GM04504 (cell line): Measurements from ENCODE around the gene PLD1.

Source experiments
- DNase-seq: peaks from one replicate; pipeline ENCODE4 v3.0.0-alpha.2; 2012; ENCODE audit warnings: low read depth

The PLD1 gene

DNA sequence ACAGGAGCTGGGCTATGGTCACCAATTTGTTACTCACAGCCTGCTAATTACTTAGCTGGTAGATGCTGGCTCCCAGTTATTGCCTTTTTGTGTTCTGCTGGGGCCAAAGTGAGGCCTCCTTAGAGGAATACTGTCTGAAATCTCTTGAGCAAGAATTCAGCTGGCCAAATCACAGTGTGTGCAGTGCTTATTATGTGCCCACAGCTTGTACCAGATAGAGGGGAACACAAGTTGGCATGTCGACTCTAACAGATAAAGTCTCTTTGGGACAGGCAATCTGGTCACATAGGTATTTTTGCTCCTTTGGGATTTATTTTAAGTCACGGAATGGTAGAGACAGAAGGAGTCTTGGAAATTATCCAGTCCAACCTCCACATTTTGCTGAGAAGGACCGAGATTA lies 26.6 kb upstream of the PLD1 start:
- DNase-seq = no peak

DNA sequence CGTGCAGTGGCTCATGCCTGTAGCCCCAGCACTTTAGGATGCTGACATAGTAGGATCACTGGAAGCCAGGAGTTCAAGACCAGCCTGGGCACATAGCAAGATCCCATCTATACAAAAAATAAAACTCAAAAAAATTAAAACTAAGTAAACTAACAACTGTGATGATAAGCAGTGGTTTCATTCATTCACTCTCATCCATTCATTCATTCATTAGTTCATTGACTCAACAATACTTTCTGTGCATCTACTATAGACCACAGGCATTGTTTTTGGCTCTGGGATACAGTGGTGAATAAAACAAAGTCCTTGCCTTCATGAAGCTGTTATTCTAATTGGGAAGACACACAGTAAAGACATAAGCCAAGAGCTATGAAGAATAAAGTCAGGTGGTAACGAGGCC lies 25.3 kb upstream of the PLD1 start:
- no peak for DNase-seq

- no peak for DNase-seq
Measured at GRCh38 chr3:171835116-171835515, 24.8 kb upstream of the PLD1 start.

DNA sequence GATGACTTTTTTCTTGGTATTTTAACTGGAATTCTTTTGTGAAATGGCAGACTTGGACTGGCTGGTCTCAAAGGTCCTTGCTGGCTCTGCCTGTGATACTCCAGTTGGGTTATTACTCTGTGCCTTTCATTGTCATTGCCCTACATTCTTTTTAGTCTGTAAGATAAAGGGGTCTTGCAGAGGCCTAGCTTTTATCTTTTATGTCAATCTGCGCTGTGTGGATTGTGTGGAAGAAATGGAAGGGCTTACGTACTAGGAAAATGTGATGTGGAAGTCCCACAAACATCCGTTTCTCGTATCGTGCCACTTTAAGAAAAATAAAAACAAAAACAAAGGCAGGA lies 24.1 kb upstream of the PLD1 start:
- DNase-seq = no peak

DNA sequence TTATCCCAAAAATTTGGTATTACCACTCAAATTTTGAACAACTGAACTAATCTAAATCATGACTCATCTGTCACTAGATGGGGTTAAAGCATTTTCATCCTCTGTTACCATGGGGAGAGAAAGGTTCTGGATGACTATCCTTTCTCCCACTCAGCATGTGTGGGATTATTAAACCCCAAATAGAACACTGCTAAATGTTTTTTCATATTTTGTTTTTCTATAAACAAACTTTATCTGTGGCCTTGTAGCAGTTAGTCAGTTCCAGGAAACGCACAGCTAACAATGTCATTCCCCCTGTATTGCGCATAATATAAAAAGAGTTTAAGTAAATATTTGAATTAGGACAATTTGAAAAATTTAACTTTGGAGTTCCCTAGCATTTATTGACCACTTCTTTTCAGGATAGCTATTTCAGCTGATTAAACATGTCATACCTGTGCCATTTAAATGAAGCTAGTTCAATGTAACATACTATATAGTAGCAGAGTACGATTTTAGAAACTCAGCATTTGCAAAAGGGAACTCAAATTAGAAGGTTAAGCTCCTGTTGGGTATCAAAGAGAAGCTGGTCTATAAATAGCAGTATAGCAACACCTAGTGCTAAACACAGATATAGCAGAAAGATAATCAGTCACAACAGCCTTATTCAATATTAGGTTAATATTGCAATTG lies 23.6 kb upstream of the PLD1 start:
- no peak for DNase-seq

DNA sequence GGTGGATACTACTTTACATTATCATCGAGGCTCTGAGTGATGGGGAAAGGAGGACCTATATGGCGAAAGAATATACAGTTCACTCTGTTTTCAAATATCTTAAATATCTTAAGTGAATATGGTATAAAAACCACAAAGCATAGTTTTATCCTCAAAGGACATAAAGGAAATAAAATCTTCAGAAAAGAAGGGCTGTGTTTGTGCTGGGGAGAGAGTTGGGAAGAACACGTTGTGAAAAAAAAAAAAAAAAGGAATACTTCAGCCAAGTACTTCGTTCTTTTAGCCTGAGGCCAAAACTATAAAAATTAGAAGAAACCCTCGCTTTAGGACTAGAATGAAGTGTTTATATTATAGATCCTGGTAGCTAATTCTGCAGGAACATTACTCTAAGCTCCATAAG lies 22.7 kb upstream of the PLD1 start:
- DNase-seq = no peak

- no peak for DNase-seq
Measured at GRCh38 chr3:171831936-171832335, 21.7 kb upstream of the PLD1 start.

GRCh38 chr3:171830518-171830875 lies 20.2 kb upstream of the PLD1 start:
- no peak for DNase-seq

DNA sequence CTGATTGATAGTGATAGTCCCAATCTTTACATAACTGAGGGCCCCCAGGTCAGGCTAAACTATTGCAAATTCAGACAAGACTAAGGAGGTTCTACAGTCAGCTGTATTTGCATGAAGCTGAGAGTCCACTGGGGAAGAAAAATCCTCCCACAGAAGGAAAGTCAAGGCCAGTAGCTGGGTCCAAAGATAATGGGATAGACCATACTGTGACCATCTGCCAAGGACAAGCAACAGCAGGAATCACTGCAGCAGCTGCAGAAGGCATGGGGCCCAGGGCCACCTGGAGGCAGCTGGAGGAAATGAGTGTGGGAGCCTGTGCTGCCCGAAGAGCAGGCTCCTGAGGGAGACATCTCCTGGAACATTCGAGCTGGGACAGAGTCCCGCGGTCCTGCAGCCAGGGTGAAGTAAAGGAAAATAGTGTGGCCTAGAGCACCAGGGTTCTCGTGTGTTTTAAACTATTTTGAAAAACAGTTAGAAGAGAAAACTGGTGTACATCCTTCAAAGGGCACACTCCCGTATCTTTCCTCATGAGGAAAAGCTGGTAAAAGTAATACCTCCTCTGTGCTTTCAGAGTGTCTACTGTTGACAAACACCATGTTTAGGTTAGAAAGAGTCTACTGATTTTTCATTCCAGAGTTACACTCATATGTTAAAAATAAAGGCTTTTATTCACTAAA lies 19.7 kb upstream of the PLD1 start:
- DNase-seq = peak; percentile 60

- no peak for DNase-seq
Measured at GRCh38 chr3:171828902-171829770, 18.9 kb upstream of the PLD1 start.

DNA sequence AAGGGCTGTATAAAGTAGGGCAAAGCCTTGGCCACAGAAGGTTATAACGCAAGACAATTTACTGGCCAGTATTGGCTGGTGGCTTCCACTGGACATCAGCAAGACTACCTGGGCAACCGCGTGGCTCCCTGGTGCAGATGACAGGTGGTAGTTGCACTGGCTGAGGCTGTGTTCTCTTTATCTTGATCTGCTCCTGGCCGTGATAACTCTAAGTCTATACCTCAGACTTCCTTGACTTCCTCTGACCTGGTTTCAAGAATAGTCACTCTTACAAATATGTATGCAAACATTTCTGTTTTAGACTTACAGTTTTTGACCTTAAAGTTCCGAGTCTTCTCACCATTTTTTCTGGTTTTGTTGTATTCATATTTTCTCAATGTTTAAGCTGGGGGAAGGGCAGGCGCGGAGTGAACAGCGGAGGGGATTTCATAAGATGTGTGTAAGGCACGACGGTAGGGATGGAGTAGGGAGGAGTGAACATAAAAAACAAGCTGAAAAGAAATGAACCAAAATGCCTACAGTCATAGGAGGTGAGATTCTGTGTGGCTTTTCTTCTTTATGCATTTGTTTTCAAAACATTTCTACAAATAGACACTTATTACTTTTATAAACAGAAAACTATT lies 17.7 kb upstream of the PLD1 start:
- no peak for DNase-seq

- DNase-seq = no peak
Measured at GRCh38 chr3:171827385-171827784, 17.1 kb upstream of the PLD1 start.

- peak; percentile 81 for DNase-seq
Measured at GRCh38 chr3:171825222-171825828, 15.0 kb upstream of the PLD1 start.

GRCh38 chr3:171824824-171825221 lies 14.5 kb upstream of the PLD1 start:
- no peak for DNase-seq

DNA sequence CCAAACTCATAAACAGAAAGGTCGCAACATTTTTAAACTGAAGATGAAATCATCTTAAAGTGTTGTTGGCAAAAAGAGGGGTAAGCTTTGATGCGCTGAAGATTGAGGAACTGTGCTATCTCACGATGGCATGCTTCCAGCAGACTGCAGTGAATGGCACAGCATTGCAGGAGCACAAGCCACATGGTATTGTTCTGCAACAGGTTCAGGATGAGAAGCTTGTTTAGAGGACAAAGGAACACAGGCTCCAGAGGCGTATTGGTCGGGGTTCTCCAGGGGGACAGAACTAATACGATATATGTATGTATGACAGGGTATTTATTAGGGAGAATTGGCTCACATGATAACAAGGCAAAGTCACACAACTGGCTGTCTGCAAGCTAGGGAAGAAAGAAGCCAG lies 13.8 kb upstream of the PLD1 start:
- DNase-seq = no peak

DNA sequence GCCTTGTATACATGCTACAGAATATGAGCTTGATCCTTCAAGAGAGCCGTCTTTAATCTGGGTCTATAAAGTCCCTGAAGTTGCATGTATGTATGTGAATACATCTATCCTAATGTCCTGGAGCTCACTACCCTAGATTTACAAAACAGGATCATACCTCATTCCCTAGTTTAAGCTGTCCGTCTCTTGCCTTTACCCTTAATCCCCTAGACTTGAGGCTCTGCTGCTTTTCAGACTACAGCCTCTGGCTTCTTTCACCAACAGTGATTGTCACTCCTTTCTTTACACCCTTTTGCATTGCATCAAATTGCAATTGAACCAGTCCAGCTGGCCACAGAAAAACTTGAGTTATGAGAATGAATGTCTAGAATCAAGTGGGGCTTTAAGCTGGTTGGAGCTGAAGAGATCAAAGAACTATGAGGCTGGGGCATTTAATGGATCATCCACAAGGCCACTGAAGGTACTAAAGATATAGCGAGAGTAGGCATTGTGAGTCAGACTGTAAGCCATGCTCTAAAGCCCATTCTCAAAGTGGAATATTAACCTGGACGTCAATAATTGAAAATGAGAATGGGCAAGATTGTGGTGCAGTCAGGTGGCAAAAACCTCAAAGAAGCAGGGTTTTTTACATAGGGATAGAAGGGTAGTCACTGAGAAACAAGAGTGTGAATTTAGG lies 12.3 kb upstream of the PLD1 start:
- DNase-seq = no peak

DNA sequence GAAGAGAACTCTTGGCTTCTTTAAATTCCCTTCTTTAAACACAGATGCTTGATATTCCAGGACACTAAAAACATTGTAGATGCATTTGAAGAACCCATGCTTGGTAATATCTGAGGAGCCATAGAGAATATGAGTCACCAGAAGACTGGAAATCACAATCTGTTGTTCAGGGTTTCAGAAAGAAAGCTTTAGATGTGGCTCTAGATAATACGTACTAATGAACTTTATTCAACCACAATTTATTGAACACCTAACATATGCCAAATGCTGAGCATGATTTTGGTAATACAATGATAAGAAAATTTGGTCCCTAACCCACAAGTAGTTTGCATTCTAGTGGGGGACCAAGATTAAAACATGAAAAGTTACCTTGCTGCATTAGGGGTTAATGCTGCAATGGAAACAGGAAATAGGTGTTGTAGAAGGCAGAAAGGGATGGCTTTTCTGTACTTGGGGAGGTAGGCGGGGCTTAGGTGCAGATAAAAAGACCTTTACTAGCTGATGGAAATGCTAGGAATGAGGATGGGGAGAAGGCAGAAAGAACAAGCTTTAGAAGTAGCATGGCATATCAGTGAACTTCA lies 11.6 kb upstream of the PLD1 start:
- no peak for DNase-seq

GRCh38 chr3:171821044-171821443 lies 10.8 kb upstream of the PLD1 start:
- no peak for DNase-seq

- DNase-seq = no peak
Measured at GRCh38 chr3:171817074-171817800, 7.0 kb upstream of the PLD1 start.

DNA sequence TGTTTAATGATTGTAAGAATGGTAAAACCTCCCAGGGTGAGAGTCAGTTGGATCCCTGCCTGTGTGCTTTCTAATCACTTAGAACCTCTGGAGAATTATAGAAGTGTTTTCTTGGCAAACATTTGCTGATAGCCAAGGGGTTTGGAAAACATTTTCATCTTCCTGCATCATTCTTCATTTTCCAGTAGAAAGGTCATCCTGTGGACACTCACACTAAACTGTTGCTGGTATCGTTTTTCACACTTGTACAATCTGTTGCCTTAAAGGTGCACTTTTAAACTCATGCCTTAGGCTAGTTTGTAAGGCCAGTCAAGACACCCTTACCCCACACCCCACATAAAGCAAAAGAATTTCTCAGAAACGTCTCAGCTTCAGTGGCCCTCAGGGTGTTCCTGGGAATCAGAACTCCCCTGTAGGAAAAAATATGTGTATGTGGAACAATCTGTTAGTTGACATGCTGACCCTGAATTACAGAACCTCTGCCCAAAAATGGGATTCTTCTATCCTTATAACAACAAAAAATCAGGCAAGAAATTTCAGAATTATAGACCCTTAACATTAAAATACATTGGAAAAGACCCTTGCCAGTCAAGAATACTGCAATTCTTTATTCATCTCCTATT lies 5.8 kb upstream of the PLD1 start:
- DNase-seq = no peak
